H9 (cell line): ENCODE data around the gene S100B. TPM values are rescaled to one million over a fixed set of nuclear protein-coding genes. Genes with fewer than 3 reads are reported as not detected.

Experiments
- DNase-seq: peaks from one replicate; pipeline ENCODE4 v3.0.0-alpha.2; 2017
- H2AFZ ChIP-seq: one replicate; pipeline ENCODE4 v1.6.1; 2013; ENCODE audit warnings: mild to moderate bottlenecking, low read length, control low read depth, moderate library complexity
- H2AK5ac ChIP-seq: 2 replicates; pipeline ENCODE4 v1.6.1; 2013; ENCODE audit warnings: low read length, control low read depth, mixed read lengths; ENCODE audit not compliant: insufficient read length
- H2BK120ac ChIP-seq: one replicate; pipeline ENCODE4 v1.6.1; 2013; ENCODE audit warnings: low read depth, mild to moderate bottlenecking, low read length, control low read depth, inconsistent platforms; ENCODE audit not compliant: poor library complexity, severe bottlenecking
- H2BK12ac ChIP-seq: 2 replicates; pipeline ENCODE4 v1.6.1; 2013; ENCODE audit warnings: low read length, control low read depth, mixed read lengths, low read depth; ENCODE audit not compliant: insufficient read length
- H2BK15ac ChIP-seq: 2 replicates; pipeline ENCODE4 v1.6.1; 2013; ENCODE audit warnings: low read depth, low read length, control low read depth
- H2BK20ac ChIP-seq: one replicate; pipeline ENCODE4 v1.6.1; 2013; ENCODE audit warnings: low read depth, mild to moderate bottlenecking, low read length, control low read depth, inconsistent platforms; ENCODE audit not compliant: poor library complexity, severe bottlenecking
- H2BK5ac ChIP-seq: 2 replicates; pipeline ENCODE4 v1.6.1; 2013; ENCODE audit warnings: low read length, control low read depth, mixed read lengths; ENCODE audit not compliant: insufficient read length
- H3K14ac ChIP-seq: 2 replicates; pipeline ENCODE4 v1.6.1; 2013; ENCODE audit warnings: low read length, control low read depth; ENCODE audit not compliant: insufficient read depth
- H3K18ac ChIP-seq: 2 replicates; pipeline ENCODE4 v1.6.1; 2013; ENCODE audit warnings: low read depth, mild to moderate bottlenecking, mixed read lengths, low read length, control low read depth; ENCODE audit not compliant: insufficient read length
- H3K23ac ChIP-seq: 2 replicates; pipeline ENCODE4 v1.6.1; 2013; ENCODE audit warnings: low read length, control low read depth, mixed read lengths, low read depth; ENCODE audit not compliant: insufficient read length
- H3K23me2 ChIP-seq: 2 replicates; pipeline ENCODE4 v1.6.1; 2013; ENCODE audit warnings: low read depth, mild to moderate bottlenecking, mixed read lengths, low read length, control low read depth; ENCODE audit not compliant: insufficient read length, poor library complexity, severe bottlenecking
- H3K27ac ChIP-seq: 2 replicates; pipeline ENCODE4 v1.5.1; 2013; ENCODE audit warnings: low read length, control low read depth, mixed read lengths, low read depth; ENCODE audit not compliant: insufficient read length
- H3K27me3 ChIP-seq: 2 replicates; pipeline ENCODE4 v1.6.1; 2013; ENCODE audit warnings: low read length, control low read depth, inconsistent platforms; ENCODE audit not compliant: insufficient read depth
- H3K4ac ChIP-seq: 2 replicates; pipeline ENCODE4 v1.6.1; 2013; ENCODE audit warnings: low read depth, mild to moderate bottlenecking, control low read depth, inconsistent platforms, low read length, moderate library complexity
- H3K4me1 ChIP-seq: 2 replicates; pipeline ENCODE4 v1.6.1; 2013; ENCODE audit warnings: low read length, control low read depth, inconsistent platforms; ENCODE audit not compliant: insufficient read depth
- H3K4me2 ChIP-seq: 2 replicates; pipeline ENCODE4 v1.6.1; 2013; ENCODE audit warnings: low read length, control low read depth, mixed read lengths; ENCODE audit not compliant: insufficient read length, insufficient read depth
- H3K56ac ChIP-seq: 2 replicates; pipeline ENCODE4 v1.6.1; 2013; ENCODE audit warnings: low read depth, mild to moderate bottlenecking, mixed read lengths, low read length, control low read depth; ENCODE audit not compliant: insufficient read length
- H3K79me1 ChIP-seq: 2 replicates; pipeline ENCODE4 v1.6.1; 2013; ENCODE audit warnings: low read depth, mild to moderate bottlenecking, moderate library complexity, low read length, control low read depth, inconsistent platforms; ENCODE audit not compliant: insufficient read depth, poor library complexity, severe bottlenecking
- H3K79me2 ChIP-seq: 2 replicates; pipeline ENCODE4 v1.6.1; 2013; ENCODE audit warnings: low read length, control low read depth, inconsistent platforms; ENCODE audit not compliant: insufficient read depth
- H3K9ac ChIP-seq: 2 replicates; pipeline ENCODE4 v1.6.1; 2013; ENCODE audit warnings: low read length, control low read depth, mixed read lengths; ENCODE audit not compliant: insufficient read length; ENCODE audit errors: extremely low read depth
- H3K9me3 ChIP-seq: one replicate; pipeline ENCODE4 v1.6.1; 2013; ENCODE audit warnings: low read depth, low read length, inconsistent platforms; ENCODE audit not compliant: control insufficient read depth
- H3T11ph ChIP-seq: one replicate; pipeline ENCODE4 v1.6.1; 2013; ENCODE audit warnings: mild to moderate bottlenecking, low read length, control low read depth, inconsistent platforms
- H4K20me1 ChIP-seq: one replicate; pipeline ENCODE4 v1.6.1; 2013; ENCODE audit not compliant: control insufficient read depth, insufficient read length, insufficient read depth
- H4K5ac ChIP-seq: 2 replicates; pipeline ENCODE4 v1.6.1; 2013; ENCODE audit warnings: low read depth, mild to moderate bottlenecking, mixed read lengths, low read length, control low read depth; ENCODE audit not compliant: insufficient read length
- H4K8ac ChIP-seq: replicated peaks from 2 replicates; pipeline ENCODE4 v1.6.1; 2013; ENCODE audit warnings: low read length, control low read depth, mixed read lengths, low read depth; ENCODE audit not compliant: insufficient read length
- H4K91ac ChIP-seq: 2 replicates; pipeline ENCODE4 v1.6.1; 2013; ENCODE audit warnings: low read depth, mild to moderate bottlenecking, moderate library complexity, mixed read lengths, low read length, control low read depth; ENCODE audit not compliant: insufficient read length
- H3K27ac Mint-ChIP-seq, 3 experiments: 2 replicates in 2 of 3; 3 replicates in 1 of 3; pipeline ENCODE4 v1.8.0; 2020 to 2021; ENCODE audit warnings: mixed read lengths in 3 of 3, mild to moderate bottlenecking in 1 of 3, moderate library complexity in 1 of 3
- H3K27me3 Mint-ChIP-seq: 2 replicates; pipeline ENCODE4 v1.8.0; 2021; ENCODE audit warnings: low read depth, mild to moderate bottlenecking, moderate library complexity, mixed read lengths
- H3K36me3 Mint-ChIP-seq, 3 experiments: 2 replicates in 2 of 3; 3 replicates in 1 of 3; pipeline ENCODE4 v1.8.0; 2020 to 2021; ENCODE audit warnings: low read depth in 3 of 3, mixed read lengths in 3 of 3; ENCODE audit not compliant: insufficient read depth in 1 of 3
- H3K4me1 Mint-ChIP-seq, 2 experiments: 2 replicates each; pipeline ENCODE4 v1.8.0; 2020; ENCODE audit warnings: mixed read lengths in 2 of 2
- H3K4me3 Mint-ChIP-seq, 2 experiments: 2 replicates in 1 of 2; 3 replicates in 1 of 2; pipeline ENCODE4 v1.8.0; 2020 to 2021; ENCODE audit warnings: mild to moderate bottlenecking in 2 of 2, mixed read lengths in 2 of 2, moderate library complexity in 1 of 2
- H3K9me3 Mint-ChIP-seq, 2 experiments: 2 replicates in 1 of 2; 3 replicates in 1 of 2; pipeline ENCODE4 v1.8.0; 2020; ENCODE audit warnings: mild to moderate bottlenecking in 2 of 2, mixed read lengths in 2 of 2, moderate library complexity in 1 of 2
- WGBS: extraction: QIAGEN DNeasy Blood & Tissue Kit; methylation state at CpG from one replicate; pipeline ENCODE4 v1.1.7; 2013; ENCODE audit warnings: missing lambda C conversion rate, low lambda C conversion rate, mixed read lengths; ENCODE audit not compliant: insufficient read length; ENCODE audit errors: extremely low coverage; 5-methylcytosine and 5-hydroxymethylcytosine counted together
- total RNA-seq: library from RNA; stranded (reverse); gene quantifications from 2 replicates; pipeline ENCODE4 v1.2.1, GENCODE V29; 2021
- TF ChIP-seq, protein P1 (sequence below): fragments of 200-600 bp; sonication (generic); conservative IDR thresholded peaks from 3 replicates; pipeline ENCODE4 v1.8.0; 2021; ENCODE audit warnings: antibody characterized with exemption, mild to moderate bottlenecking

The S100B gene
- total RNA-seq, 1 experiment from 2014 or later = 0.26 TPM

GRCh38 chr21:46552865-46553379 is 52.0 kb downstream of the S100B start:
- no peaks in the 10 kb centered on the region for H3K79me1 ChIP-seq
- H3K9ac ChIP-seq = no peak overlapping the region
- no peak overlapping the region for H3K27ac ChIP-seq
- no peak overlapping the region for H3K18ac ChIP-seq
- no peak overlapping the region for H3K56ac ChIP-seq
- no peak overlapping the region for H2AFZ ChIP-seq
- no peak overlapping the region for H2BK20ac ChIP-seq
- no peak for DNase-seq
- H3K23me2 ChIP-seq = no peaks in the 10 kb centered on the region
- H3T11ph ChIP-seq = no peak overlapping the region
- H3K27me3 Mint-ChIP-seq = no peaks in the 10 kb centered on the region
- no peak overlapping the region for H2AK5ac ChIP-seq
- no peaks in the 10 kb centered on the region; a peak in 1 of 5 replicates for H3K9me3 Mint-ChIP-seq
- peaks cover 2% of the 10 kb centered on the region for H4K20me1 ChIP-seq
- H3K27me3 ChIP-seq = no peaks in the 10 kb centered on the region
- no peaks in the 10 kb centered on the region for H3K9me3 ChIP-seq
- H3K4ac ChIP-seq = no peak overlapping the region
- no peaks in the 10 kb centered on the region for H3K4me1 Mint-ChIP-seq
- H3K4me2 ChIP-seq = no peak overlapping the region
- no peak overlapping the region for H4K8ac ChIP-seq
- peaks cover 11 to 61% (median 58%) of the 10 kb centered on the region in 3 experiments; a peak in 6 of 7 replicates for H3K36me3 Mint-ChIP-seq
- H4K91ac ChIP-seq = no peak overlapping the region
- H2BK12ac ChIP-seq = no peak overlapping the region
- no peak overlapping the region for H3K23ac ChIP-seq
- H2BK15ac ChIP-seq = no peak overlapping the region
- H3K4me3 Mint-ChIP-seq = no peak overlapping the region
- H3K79me2 ChIP-seq = 0 out of 2 replicates have a peak, but pooled peaks cover 2% of the 10 kb centered on the region
- no peak overlapping the region for H2BK5ac ChIP-seq
- H4K5ac ChIP-seq = no peak overlapping the region
- H3K4me1 ChIP-seq = no peaks in the 10 kb centered on the region
- no peak overlapping the region for H2BK120ac ChIP-seq
- H3K27ac Mint-ChIP-seq = peak overlapping the region; percentile 10 to 42 (median 24); a peak in 2 of 7 replicates
- no peak overlapping the region for H3K14ac ChIP-seq
- WGBS = no CpG with 5 or more reads among the region's 5 CpGs
- TF ChIP-seq, protein P1, sequence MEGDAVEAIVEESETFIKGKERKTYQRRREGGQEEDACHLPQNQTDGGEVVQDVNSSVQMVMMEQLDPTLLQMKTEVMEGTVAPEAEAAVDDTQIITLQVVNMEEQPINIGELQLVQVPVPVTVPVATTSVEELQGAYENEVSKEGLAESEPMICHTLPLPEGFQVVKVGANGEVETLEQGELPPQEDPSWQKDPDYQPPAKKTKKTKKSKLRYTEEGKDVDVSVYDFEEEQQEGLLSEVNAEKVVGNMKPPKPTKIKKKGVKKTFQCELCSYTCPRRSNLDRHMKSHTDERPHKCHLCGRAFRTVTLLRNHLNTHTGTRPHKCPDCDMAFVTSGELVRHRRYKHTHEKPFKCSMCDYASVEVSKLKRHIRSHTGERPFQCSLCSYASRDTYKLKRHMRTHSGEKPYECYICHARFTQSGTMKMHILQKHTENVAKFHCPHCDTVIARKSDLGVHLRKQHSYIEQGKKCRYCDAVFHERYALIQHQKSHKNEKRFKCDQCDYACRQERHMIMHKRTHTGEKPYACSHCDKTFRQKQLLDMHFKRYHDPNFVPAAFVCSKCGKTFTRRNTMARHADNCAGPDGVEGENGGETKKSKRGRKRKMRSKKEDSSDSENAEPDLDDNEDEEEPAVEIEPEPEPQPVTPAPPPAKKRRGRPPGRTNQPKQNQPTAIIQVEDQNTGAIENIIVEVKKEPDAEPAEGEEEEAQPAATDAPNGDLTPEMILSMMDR = no peak
